Mesenchymal stem cell (in vitro differentiated cells and primary cell): Measurements from ENCODE around the gene PAF1.

ENCODE experiments used
- DNase-seq: peaks from one replicate; pipeline ENCODE4 v3.0.0-alpha.2; 2013
- H2AFZ ChIP-seq: one replicate; pipeline ENCODE4 v1.6.1; 2013; ENCODE audit warnings: low read depth, mild to moderate bottlenecking, control low read depth, inconsistent platforms, low read length, moderate library complexity
- H2AK5ac ChIP-seq: 2 replicates; pipeline ENCODE4 v1.6.1; 2013; ENCODE audit warnings: low read length, moderate library complexity, mild to moderate bottlenecking, inconsistent platforms; ENCODE audit not compliant: severe bottlenecking
- H2BK120ac ChIP-seq: one replicate; pipeline ENCODE4 v1.6.1; 2013; ENCODE audit warnings: low read depth, mild to moderate bottlenecking, inconsistent platforms, low read length, moderate library complexity
- H2BK12ac ChIP-seq, 2 experiments: one replicate each; pipeline ENCODE4 v1.6.1; 2013; ENCODE audit warnings: inconsistent platforms in 2 of 2, low read length in 2 of 2, mild to moderate bottlenecking in 2 of 2, moderate library complexity in 2 of 2, control low read depth in 1 of 2
- H2BK15ac ChIP-seq: one replicate; pipeline ENCODE4 v1.6.1; 2013; ENCODE audit warnings: mild to moderate bottlenecking, low read depth, inconsistent platforms; ENCODE audit not compliant: poor library complexity, severe bottlenecking
- H2BK5ac ChIP-seq: 2 replicates; pipeline ENCODE4 v1.6.1; 2013; ENCODE audit warnings: low read depth, mild to moderate bottlenecking, low read length, control low read depth, inconsistent platforms; ENCODE audit not compliant: poor library complexity, severe bottlenecking
- H3K14ac ChIP-seq, 2 experiments: one replicate each; pipeline ENCODE4 v1.6.1; 2013; ENCODE audit warnings: inconsistent platforms in 2 of 2, low read length in 2 of 2, control low read depth in 1 of 2, mild to moderate bottlenecking in 1 of 2, moderate library complexity in 1 of 2
- H3K18ac ChIP-seq, 2 experiments: one replicate each; pipeline ENCODE4 v1.6.1; 2013; ENCODE audit warnings: inconsistent platforms in 2 of 2, low read length in 2 of 2, control low read depth in 1 of 2, low read depth in 1 of 2, mild to moderate bottlenecking in 1 of 2
- H3K23ac ChIP-seq, 2 experiments: one replicate each; pipeline ENCODE4 v1.6.1; 2013; ENCODE audit warnings: inconsistent platforms in 2 of 2, low read length in 2 of 2, mild to moderate bottlenecking in 2 of 2, moderate library complexity in 2 of 2, control low read depth in 1 of 2
- H3K27ac ChIP-seq: 2 replicates; pipeline ENCODE4 v1.5.1; 2013; ENCODE audit warnings: mild to moderate bottlenecking, moderate library complexity, low read length, control low read depth, inconsistent platforms; ENCODE audit not compliant: poor library complexity, severe bottlenecking
- H3K27me3 ChIP-seq, 2 experiments: 2 replicates each; pipeline versions ENCODE4 v1.6.1 to v1.7.0; 2013; ENCODE audit warnings: low read length in 2 of 2, mild to moderate bottlenecking in 2 of 2, moderate library complexity in 2 of 2, control low read depth in 1 of 2, inconsistent platforms in 1 of 2; ENCODE audit not compliant: control insufficient read depth in 1 of 2, insufficient read depth in 1 of 2
- H3K36me3 ChIP-seq, 2 experiments: 2 replicates each; pipeline versions ENCODE4 v1.6.1 to v1.7.0; 2013; ENCODE audit warnings: low read length in 2 of 2, control low read depth in 1 of 2, inconsistent platforms in 1 of 2, low read depth in 1 of 2, mild to moderate bottlenecking in 1 of 2; ENCODE audit not compliant: insufficient read depth in 2 of 2, control insufficient read depth in 1 of 2
- H3K4ac ChIP-seq, 2 experiments: one replicate each; pipeline ENCODE4 v1.6.1; 2013; ENCODE audit warnings: inconsistent platforms in 2 of 2, low read length in 2 of 2, mild to moderate bottlenecking in 2 of 2, moderate library complexity in 2 of 2, control low read depth in 1 of 2, low read depth in 1 of 2
- H3K4me1 ChIP-seq: 2 replicates; pipeline ENCODE4 v1.6.1; 2013; ENCODE audit warnings: low read depth, low read length, control low read depth; ENCODE audit not compliant: control insufficient read depth, insufficient read depth
- H3K4me2 ChIP-seq: 2 replicates; pipeline ENCODE4 v1.6.1; 2013; ENCODE audit warnings: low read length, mild to moderate bottlenecking, inconsistent platforms; ENCODE audit not compliant: poor library complexity, severe bottlenecking
- H3K4me3 ChIP-seq, 2 experiments: 2 replicates each; pipeline versions ENCODE4 v1.5.1 to v1.7.0; 2013; ENCODE audit warnings: low read length in 2 of 2, mild to moderate bottlenecking in 2 of 2, control low read depth in 1 of 2, low read depth in 1 of 2; ENCODE audit not compliant: insufficient read depth in 1 of 2
- H3K79me1 ChIP-seq: replicated peaks from 2 replicates; pipeline ENCODE4 v1.6.1; 2013; ENCODE audit warnings: mild to moderate bottlenecking, control low read depth, low read length, inconsistent platforms; ENCODE audit not compliant: poor library complexity, severe bottlenecking
- H3K9ac ChIP-seq: 2 replicates; pipeline ENCODE4 v1.7.0; 2013; ENCODE audit warnings: mild to moderate bottlenecking, low read length, moderate library complexity
- H3K9me3 ChIP-seq: 2 replicates; pipeline ENCODE4 v1.7.0; 2013; ENCODE audit warnings: mild to moderate bottlenecking, low read length; ENCODE audit not compliant: control insufficient read depth
- H4K8ac ChIP-seq: one replicate; pipeline ENCODE4 v1.6.1; 2013; ENCODE audit warnings: inconsistent platforms, mild to moderate bottlenecking, low read length, moderate library complexity
- H4K91ac ChIP-seq: one replicate; pipeline ENCODE4 v1.6.1; 2013; ENCODE audit warnings: mild to moderate bottlenecking, low read length, inconsistent platforms
- WGBS: methylation state at CpG from one replicate; pipeline ENCODE4 v1.1.7; 2013; ENCODE audit warnings: mixed read lengths; 5-methylcytosine and 5-hydroxymethylcytosine counted together

Gene PAF1

DNA sequence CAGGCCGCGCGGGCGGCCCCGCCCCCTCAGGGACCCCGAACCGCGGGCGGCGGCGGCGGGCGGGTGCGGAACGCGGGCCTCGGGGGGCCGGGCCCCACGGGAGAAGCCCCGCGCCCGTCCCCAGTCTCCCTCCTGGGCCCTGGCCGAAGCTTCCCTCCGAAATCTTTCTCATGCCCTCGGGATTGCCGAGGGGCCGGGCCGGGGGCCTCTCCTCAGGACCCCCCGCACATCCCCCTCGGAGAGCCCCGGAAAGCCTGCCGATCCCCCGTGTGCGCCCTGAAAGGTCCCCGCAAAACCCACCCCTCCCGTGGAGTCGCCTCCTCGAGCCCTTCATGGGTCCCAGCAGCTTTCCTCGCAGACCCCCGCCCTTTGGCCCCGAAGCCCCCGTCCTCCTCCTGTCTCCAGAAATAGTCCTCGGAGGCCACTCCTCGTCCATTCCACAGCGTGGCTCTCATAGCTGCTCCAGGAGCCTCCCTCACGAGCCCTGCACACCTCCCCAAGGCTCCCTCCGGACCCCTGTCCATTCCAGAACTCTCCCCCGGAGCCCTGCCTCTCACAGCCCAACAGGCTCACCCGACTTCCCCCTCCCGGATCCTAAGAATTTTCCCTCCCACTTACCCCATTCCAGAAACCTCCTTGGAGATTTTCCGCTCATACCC, 48.1 kb downstream of the PAF1 start:
- peak overlapping the region; percentile 70 for H4K91ac ChIP-seq
- peak overlapping the region in 1 of 2 experiments; percentile 24 for H3K4ac ChIP-seq
- H3K9me3 ChIP-seq, result no peaks in the 10 kb centered on the region
- H2BK15ac ChIP-seq, result peak overlapping the region; percentile 78
- no peak overlapping the region for H2AK5ac ChIP-seq
- H2AFZ ChIP-seq, result peak overlapping the region; percentile 23
- H4K8ac ChIP-seq, result no peak overlapping the region
- peak; percentile 40 for DNase-seq
- H3K18ac ChIP-seq, result peak overlapping the region; percentile 74 to 79
- no peak overlapping the region for H3K27ac ChIP-seq
- H3K4me3 ChIP-seq, result peak overlapping the region; percentile 74 to 86
- H3K36me3 ChIP-seq, result peaks cover 0 to 31% of the 10 kb centered on the region in 2 experiments
- H2BK5ac ChIP-seq, result no peak overlapping the region
- H3K14ac ChIP-seq, result peak overlapping the region in 1 of 2 experiments; percentile 63
- peak overlapping the region; percentile 94 for H3K9ac ChIP-seq
- 1% methylated on average over 50 of the region's 51 CpGs for WGBS
- peaks cover 13% of the 10 kb centered on the region for H3K4me1 ChIP-seq
- peaks cover 37% of the 10 kb centered on the region for H3K79me1 ChIP-seq
- H2BK120ac ChIP-seq, result peak overlapping the region; percentile 54
- H3K27me3 ChIP-seq, result no peaks in the 10 kb centered on the region
- H2BK12ac ChIP-seq, result no peak overlapping the region
- H3K4me2 ChIP-seq, result peak overlapping the region; percentile 72
- peak overlapping the region in 1 of 2 experiments; percentile 67 for H3K23ac ChIP-seq

DNA sequence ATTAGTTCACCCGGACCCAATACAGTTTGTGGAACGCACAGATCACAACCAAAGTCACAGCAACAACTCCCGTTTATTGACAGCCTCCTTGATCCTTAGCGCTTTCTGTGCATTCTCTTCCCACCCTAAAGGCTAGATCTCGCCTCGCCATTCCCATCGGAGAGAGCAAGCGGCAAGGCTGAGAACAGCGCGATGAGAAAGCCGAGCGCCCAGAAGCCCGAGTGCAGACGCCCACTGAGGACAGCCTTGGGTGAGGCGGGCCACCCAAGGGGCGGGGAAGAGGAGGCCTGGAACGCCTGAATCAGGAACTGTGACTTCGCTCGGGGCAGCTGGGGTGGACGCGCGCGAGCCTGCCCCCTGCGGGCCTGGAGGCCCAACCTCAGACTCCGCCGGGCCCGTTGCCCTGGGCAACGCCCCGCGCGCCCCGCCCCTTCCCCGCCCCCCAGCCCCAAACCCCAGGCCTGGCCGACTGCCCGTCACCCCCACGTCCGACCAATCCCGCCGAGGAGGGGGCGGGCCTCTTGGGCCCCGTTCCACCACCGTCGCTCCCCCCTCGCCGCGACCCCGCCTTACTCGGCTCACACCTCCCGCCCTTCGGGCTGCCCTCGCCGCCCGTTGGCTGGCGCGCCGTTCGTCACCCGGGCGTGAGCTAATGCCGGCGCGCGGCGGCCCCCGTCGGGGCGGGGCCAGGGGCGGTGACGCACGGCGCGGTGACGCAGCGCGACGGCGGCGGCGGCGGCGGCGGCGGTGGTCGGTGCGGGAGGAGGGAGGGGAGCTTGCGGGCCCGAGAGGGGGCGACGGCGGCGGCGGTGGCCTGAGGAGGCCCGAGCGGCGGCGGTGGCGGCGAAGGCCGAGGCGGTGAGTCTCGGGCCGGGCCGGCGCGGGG, 48.9 kb downstream of the PAF1 start, which contains the start of gene SAMD4B:
TSS of gene SAMD4B (plus strand) at position 703 of the 886 bp plus-strand sequence. CDS start 14,473 bp downstream, outside the sequence.
- H3K9me3 ChIP-seq, result no peaks in the 10 kb centered on the region
- peak within 1 kb of the TSS; percentile 63 to 71 for H3K14ac ChIP-seq
- H3K9ac ChIP-seq, result peak within 1 kb of the TSS; percentile 94
- no peaks in the 10 kb centered on the region for H3K27me3 ChIP-seq
- H3K4ac ChIP-seq, result peak within 1 kb of the TSS; percentile 24 to 90
- WGBS, result 2% methylated on average over 46 of the region's 105 CpGs
- peak within 1 kb of the TSS; percentile 72 for H3K4me2 ChIP-seq
- H2BK12ac ChIP-seq, result no peak within 1 kb of the TSS
- H4K8ac ChIP-seq, result peak within 1 kb of the TSS; percentile 66
- DNase-seq, result peak; percentile 98
- H3K4me1 ChIP-seq, result peaks cover 10% of the 10 kb centered on the region
- H2BK120ac ChIP-seq, result peak within 1 kb of the TSS; percentile 54
- H3K4me3 ChIP-seq, result peak within 1 kb of the TSS; percentile 74 to 86
- peaks cover 30% of the 10 kb centered on the region for H3K79me1 ChIP-seq
- peak within 1 kb of the TSS; percentile 56 for H3K27ac ChIP-seq
- H2AFZ ChIP-seq, result peak within 1 kb of the TSS; percentile 30
- no peak within 1 kb of the TSS for H2AK5ac ChIP-seq
- peak within 1 kb of the TSS; percentile 74 to 79 for H3K18ac ChIP-seq
- H3K36me3 ChIP-seq, result peaks cover 0 to 28% of the 10 kb centered on the region in 2 experiments
- H2BK15ac ChIP-seq, result peak within 1 kb of the TSS; percentile 78
- peak within 1 kb of the TSS in 1 of 2 experiments; percentile 77 for H3K23ac ChIP-seq
- no peak within 1 kb of the TSS for H2BK5ac ChIP-seq
- peak within 1 kb of the TSS; percentile 70 for H4K91ac ChIP-seq

- H3K4me1 ChIP-seq, result peaks cover 10% of the 10 kb centered on the region
- DNase-seq, result no peak
- WGBS, result 6% methylated on average over 17 of the region's 17 CpGs
- H3K9ac ChIP-seq, result peak overlapping the region; percentile 92
- H3K23ac ChIP-seq, result no peak overlapping the region
- H4K91ac ChIP-seq, result peak overlapping the region; percentile 25
- no peak overlapping the region for H2AK5ac ChIP-seq
- peak overlapping the region; percentile 30 for H2AFZ ChIP-seq
- peak overlapping the region; percentile 66 for H4K8ac ChIP-seq
- peaks cover 28% of the 10 kb centered on the region for H3K79me1 ChIP-seq
- H3K4ac ChIP-seq, result peak overlapping the region; percentile 5 to 90
- H2BK15ac ChIP-seq, result no peak overlapping the region
- H3K4me3 ChIP-seq, result peak overlapping the region; percentile 64 to 83
- no peak overlapping the region for H2BK5ac ChIP-seq
- H2BK120ac ChIP-seq, result no peak overlapping the region
- peaks cover 0 to 22% of the 10 kb centered on the region in 2 experiments for H3K36me3 ChIP-seq
- H2BK12ac ChIP-seq, result no peak overlapping the region
- peak overlapping the region; percentile 67 for H3K4me2 ChIP-seq
- peak overlapping the region in 1 of 2 experiments; percentile 41 for H3K14ac ChIP-seq
- peak overlapping the region; percentile 67 for H3K18ac ChIP-seq
- H3K27me3 ChIP-seq, result no peaks in the 10 kb centered on the region
- H3K9me3 ChIP-seq, result no peaks in the 10 kb centered on the region
- peak overlapping the region; percentile 56 for H3K27ac ChIP-seq
Measured at GRCh38 chr19:39341129-39341718, 49.7 kb downstream of the PAF1 start.
